Retina (tissue), 1 donor: Measurements from ENCODE around the gene SNED1.

Experiments
- DNase-seq: peaks from one replicate; pipeline ENCODE4 v3.0.0-alpha.2; 2016

SNED1 gene

DNA sequence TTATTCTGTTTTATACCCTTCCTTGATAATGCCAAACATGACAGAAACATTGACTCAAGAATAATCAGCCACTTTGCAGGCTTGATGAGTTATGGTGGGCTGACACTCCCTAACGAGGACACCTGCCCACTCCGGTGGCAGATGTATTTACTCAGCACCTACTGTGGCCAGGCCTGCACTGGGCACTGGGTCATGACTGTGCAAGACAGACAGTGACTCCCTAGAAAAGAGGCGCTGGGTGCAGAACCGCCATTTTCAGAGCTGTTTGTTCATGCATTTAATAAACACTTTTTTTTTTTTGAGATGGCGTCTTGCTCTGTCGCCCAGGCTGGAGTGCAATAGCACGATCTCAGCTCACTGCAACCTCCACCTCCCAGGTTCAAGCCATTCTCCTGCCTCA lies 32.5 kb downstream of the SNED1 start:
- no peak for DNase-seq

- no peak for DNase-seq
Observed at GRCh38 chr2:241031436-241032165, 33.2 kb downstream of the SNED1 start.

- no peak for DNase-seq
Observed at GRCh38 chr2:241033336-241033987, 35.0 kb downstream of the SNED1 start.

GRCh38 chr2:241033994-241034393 lies 35.6 kb downstream of the SNED1 start:
- DNase-seq: no peak

- DNase-seq: no peak
Observed at GRCh38 chr2:241034490-241035141, 36.2 kb downstream of the SNED1 start.

- DNase-seq: peak; percentile 59
Observed at GRCh38 chr2:241035142-241035817, 36.9 kb downstream of the SNED1 start.

DNA sequence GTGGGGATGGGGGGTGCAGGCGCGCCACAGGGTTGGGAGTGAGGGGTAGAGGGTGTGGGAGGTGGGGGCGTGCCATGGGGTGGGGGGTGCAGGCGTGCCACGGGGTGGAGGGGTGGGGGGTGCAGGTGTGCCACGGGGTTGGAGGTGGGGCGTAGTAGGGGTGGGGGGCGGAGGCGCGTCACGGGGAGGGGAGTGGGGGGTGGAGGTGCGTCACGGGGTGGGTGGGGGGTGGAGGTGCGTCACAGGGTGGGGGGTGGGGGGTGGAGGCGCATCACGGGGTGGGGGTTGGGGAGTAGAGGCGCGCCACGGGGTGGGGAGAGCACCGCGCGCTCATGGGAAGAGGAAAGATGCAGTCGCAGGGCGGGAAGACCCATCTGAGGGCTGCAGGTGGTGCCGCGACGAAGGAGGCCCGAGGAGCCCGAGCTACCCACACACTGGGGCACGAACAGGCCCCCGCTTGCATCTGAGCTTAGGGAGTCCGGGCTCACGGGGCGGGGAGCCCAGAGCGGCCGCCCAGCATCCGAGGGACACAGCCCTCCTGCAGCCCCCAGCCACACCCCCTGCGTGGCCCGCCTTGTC lies 37.5 kb downstream of the SNED1 start:
- no peak for DNase-seq

- peak; percentile 65 for DNase-seq
Observed at GRCh38 chr2:241036397-241036963, 38.1 kb downstream of the SNED1 start.

DNA sequence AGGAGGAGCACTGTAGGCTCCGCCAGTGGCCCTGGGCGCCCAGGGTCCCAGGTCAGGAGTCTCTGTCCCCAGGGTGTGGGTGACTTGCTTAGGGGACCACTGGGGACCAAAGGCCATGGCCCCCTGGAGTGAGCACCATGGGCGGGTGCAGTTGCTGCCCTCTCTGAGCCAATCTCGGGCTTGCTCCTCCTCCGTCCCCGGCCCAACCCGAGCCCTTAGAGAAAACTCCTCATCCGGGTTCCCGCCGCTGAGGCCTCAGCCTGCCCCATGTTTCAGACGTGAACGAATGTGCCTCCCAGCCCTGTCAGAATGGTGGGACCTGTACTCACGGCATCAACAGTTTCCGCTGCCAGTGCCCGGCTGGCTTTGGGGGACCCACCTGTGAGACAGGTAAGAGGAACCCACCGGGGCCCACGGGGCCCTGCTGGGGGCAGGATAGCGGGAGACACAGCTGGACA lies 38.6 kb downstream of the SNED1 start:
- no peak for DNase-seq

GRCh38 chr2:241037498-241037897 lies 39.1 kb downstream of the SNED1 start:
- DNase-seq: no peak

DNA sequence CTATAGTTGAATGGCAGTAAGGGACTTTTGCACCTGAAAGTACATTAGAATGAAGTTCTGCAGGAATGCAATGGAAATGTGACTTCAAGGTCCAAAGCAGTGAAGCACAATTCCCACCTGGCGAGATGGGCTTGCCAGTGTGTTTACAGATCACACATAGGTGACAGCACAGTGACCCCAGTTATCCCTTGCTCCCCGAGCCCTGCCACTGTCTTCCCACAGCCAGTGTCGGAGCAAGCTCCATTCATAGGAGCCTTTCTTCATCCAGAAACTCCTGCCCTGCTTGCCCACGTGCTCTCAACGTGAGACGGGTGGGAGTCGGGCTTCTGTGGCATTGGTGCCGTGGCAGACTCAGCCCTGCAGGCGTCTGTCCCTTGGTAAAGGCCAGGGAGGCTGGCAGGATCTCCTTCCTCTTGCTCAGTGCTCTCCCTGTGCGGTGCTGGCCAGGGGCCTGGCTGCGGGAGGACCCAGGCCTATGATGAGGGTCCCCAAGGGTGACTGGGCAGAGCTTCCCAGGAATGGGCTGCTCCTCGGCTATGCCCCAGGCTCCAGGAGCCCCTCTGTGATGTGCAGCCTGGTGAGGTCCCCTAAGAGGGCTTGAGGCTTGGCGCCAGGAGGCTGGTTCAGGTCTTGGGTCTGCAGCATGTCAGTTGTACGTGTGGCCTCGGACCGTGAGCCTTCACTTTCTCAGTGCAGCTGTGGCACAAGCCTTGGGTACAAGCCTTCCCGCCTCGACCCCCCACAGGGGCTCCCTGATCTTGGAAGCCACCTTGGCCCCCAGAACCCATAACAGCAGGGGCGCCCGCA lies 40.2 kb downstream of the SNED1 start:
- no peak for DNase-seq

DNA sequence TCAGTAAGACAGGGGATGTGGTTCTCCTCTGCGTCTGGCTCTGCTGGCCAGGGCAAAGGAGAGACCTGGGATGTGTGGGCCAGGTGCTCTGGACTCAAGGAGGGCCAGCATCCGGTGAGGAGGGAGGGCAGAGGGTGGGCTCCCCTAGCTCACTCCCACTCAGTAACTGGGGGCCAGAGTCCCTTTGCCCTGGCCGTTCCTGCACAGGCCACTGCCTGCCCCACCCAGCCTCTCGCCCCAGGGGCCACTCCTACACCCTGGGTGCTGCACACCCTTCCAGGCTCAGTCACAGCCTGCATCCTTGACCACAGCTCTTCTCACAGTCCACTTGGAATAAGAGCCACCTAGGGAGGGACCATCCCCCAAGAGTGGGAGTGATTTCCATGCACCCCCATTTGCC lies 41.0 kb downstream of the SNED1 start:
- no peak for DNase-seq

- no peak for DNase-seq
Observed at GRCh38 chr2:241040081-241040803, 41.8 kb downstream of the SNED1 start.

DNA sequence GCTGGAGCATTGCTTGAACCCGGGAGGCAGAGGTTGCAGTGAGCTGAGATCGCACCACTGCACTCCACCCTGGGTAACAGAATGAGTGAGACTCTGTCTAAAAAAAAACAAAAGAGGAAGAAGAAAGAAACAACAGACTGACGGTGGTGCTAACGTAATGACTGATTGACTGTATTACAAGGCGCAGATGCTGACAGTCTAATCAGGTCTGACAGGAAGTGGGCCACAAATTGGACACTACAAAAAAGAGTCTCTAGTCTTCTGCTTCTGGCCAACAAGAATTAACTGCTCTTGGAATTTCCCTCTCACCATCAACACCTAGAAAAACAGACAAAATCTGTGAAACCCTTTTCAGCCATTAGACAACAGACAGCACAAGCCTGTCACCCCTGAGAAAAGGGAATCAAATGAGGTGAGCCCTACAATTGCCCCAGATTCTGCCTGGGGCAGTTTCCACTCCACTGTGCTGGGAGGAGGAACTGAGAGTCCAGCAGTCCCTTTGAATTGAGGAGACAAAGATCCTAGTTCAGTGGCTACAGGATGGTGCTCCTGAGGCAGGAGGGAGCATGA lies 43.3 kb downstream of the SNED1 start:
- no peak for DNase-seq

DNA sequence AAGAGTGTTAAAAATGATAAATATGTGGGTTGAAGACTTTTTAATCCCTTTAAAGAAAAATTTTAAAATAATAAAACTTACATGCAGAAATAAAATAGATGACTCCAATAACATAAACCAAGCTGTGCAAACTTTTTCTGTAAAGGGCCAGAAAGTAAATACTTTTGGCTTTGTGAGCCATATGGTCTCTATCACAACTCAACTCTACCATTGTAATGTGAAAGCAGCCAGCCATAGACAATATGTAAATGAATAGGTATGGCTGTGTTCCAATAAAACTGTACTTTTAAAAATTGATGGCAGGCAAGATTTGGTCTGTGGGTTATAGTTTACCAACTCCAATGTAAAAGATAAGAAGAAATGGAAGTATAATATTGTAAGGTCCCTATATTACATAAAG lies 45.2 kb downstream of the SNED1 start:
- no peak for DNase-seq

DNA sequence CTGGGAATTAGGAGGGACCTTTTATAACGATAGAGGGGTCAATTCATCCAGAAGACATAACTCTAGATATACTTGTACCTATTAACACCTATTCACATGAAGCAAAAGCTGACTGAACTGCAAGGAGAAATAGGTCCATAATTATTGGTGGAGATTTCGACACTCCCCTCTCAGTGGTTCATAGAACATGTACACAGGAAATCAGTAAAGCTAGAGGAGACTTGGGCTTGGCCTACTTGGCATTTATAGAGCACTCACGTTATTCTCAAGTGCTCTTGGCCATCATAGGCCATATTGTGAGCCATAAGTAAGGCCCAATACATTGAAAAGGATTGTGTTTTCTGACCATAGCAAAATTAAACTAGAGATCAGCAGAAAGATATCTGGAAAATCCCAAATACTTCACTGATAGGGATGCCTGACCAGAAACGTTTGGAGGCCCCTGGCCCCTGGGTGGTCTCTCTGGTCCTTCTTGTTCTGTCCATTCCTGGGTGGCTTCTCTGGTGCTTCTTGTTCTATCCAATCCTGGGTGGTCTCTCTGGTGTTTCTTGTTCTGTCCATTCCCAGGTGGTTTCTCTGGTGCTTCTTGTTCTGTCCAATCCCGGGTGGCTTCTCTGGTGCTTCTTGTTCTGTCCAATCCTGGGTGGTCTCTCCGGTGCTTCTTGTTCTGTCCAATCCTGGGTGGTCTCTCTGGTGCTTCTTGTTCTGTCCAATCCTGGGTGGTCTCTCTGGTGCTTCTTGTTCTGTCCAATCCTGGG lies 49.0 kb downstream of the SNED1 start:
- DNase-seq: no peak

DNA sequence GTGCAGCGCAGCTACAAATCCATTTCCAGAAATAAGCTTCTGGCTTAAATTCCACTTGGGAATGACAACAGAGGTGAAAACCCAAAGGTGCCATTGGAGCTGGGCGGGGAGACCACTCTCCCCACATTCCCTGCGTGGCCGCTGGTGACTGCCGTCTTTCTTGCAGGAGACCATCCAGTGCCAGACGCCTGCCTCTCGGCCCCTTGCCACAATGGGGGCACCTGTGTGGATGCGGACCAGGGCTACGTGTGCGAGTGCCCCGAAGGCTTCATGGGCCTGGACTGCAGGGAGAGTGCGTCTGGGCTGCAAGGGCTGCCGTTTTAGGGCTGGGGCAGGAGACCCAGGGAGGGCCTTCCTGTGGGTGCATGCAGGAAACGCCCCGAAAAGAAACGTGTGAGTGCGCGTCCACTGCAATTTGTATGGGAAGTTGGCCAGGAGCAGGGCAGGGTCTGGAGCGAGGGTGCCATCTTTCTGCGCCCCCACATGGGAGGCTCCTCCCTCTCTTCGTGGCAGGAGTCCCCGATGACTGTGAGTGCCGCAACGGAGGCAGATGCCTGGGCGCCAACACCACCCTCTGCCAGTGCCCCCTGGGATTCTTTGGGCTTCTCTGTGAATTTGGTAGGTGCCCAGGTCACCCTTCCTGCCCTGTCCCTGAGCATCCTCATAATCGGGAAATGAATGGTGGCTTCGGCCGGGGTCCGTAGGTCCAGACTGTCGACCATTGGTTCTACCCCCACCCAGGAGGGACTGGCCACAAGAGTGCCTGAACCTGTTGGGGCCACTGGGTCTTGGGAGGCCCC lies 49.9 kb downstream of the SNED1 start:
- no peak for DNase-seq

GRCh38 chr2:241048949-241049343 lies 50.5 kb downstream of the SNED1 start:
- no peak for DNase-seq
